ENCODE data around the gene NEDD1.

GRCh38 chr12:96862326-96862725 is 44.7 kb upstream of the NEDD1 start:
- TF ChIP-seq SUZ12 (IDR thresholded peaks at IDR 0.05) (no peak), CTBP1 (IDR thresholded peaks at IDR 0.05; ENCODE audit: borderline replicate concordance) (no peak), FOXA1 (IDR thresholded peaks at IDR 0.05) (no peak)
